Fibroblast of lung (primary cell): ENCODE measurements around the gene RCCD1.

ENCODE experiments used
- CTCF ChIP-seq, 2 donors: IDR thresholded peaks in 1 of 2; conservative IDR thresholded peaks in 1 of 2; 1 replicate in 1 of 2; 2 replicates in 1 of 2; pipeline ENCODE4 v1.5.1; 2011 to 2012; ENCODE audit warnings: low read length in 2 of 2, control low read depth in 1 of 2, inconsistent platforms in 1 of 2, low read depth in 1 of 2, mild to moderate bottlenecking in 1 of 2
- EZH2 ChIP-seq: IDR thresholded peaks from 2 replicates; pipeline ENCODE4 v1.5.1; 2012; ENCODE audit warnings: low read length, control low read depth, mild to moderate bottlenecking; ENCODE audit errors: missing control alignments

- TF ChIP-seq CTCF (conservative IDR thresholded peaks at IDR 0.05 in 1 of 2, IDR thresholded peaks at IDR 0.05 in 1 of 2; ENCODE audit: low read depth in 1 of 2, low read length in 2 of 2) (no peak), EZH2 (no peak)
These were observed 8.1 kb upstream of the RCCD1 start for GRCh38 chr15:90946538-90946937.
